NT2/D1 (cell line): ENCODE data around the gene TEX19.

ENCODE experiments used
- SUZ12 ChIP-seq: IDR thresholded peaks from 2 replicates; pipeline ENCODE4 v1.6.1; 2011; ENCODE audit not compliant: insufficient read length, insufficient read depth; ENCODE audit errors: extremely low read depth
- YY1 ChIP-seq: IDR thresholded peaks from 2 replicates; pipeline ENCODE4 v1.6.1; 2011; ENCODE audit not compliant: insufficient read length, insufficient read depth
- ZNF274 ChIP-seq: IDR thresholded peaks from 2 replicates; pipeline ENCODE4 v1.6.1; 2011; ENCODE audit warnings: mild to moderate bottlenecking, low read depth, low read length

DNA sequence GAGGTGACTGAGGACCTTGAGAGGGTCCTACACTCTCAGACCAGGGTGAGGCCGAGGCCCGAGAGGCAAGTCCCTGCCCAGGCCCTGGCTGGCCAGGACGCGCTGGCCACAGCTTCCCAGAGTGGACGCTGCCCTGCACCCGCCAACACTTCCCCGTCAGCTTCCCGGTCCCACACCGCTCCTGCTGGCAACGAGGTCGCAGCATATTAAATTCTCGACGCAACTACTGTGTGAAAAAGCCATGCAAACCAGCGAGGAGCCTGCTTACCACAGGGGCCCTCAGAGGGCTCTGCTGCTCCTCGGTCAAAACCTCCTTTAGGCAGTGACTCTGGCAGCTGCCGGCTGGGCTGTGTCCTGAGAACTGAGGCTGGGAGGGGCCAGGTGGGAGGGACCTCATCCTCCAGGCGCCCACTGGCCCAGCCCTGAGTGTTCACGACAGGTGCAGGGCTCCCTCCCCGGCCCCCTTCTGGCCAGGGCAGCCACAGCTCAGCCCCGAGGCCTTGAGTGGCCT lies 2.1 kb upstream of the TEX19 start:
- TF ChIP-seq SUZ12 (no peak), YY1 (no peak), ZNF274 (no peak)
